GM13977 (cell line): ENCODE results near the gene CHN2.

Source experiments
- DNase-seq: peaks from one replicate; pipeline ENCODE4 v3.0.0; 2012; ENCODE audit warnings: low spot score
- in situ Hi-C: fragments of 300-500 bp; cut with MboI; formaldehyde crosslinking; loops from one replicate; pipeline ENCODE4 v1.12.0; 2022; ENCODE audit warnings: low sequenced_read_pairs, low pct_unique_long_range_greater_than_20kb, mixed read lengths, inconsistent platforms; ENCODE audit not compliant: unreplicated experiment
- TF ChIP-seq, protein P1 (sequence below): IDR thresholded peaks from 2 replicates; pipeline ENCODE4 v1.5.1; 2012; ENCODE audit warnings: mild to moderate bottlenecking, control low read depth; ENCODE audit not compliant: insufficient read depth; ENCODE audit errors: extremely low read depth, missing control alignments

CHN2 gene

GRCh38 chr7:29179115-29179514 is 15.5 kb upstream of the CHN2 start:
- in situ Hi-C loops: no loop called here
- no peak for DNase-seq
- TF ChIP-seq, protein P1, sequence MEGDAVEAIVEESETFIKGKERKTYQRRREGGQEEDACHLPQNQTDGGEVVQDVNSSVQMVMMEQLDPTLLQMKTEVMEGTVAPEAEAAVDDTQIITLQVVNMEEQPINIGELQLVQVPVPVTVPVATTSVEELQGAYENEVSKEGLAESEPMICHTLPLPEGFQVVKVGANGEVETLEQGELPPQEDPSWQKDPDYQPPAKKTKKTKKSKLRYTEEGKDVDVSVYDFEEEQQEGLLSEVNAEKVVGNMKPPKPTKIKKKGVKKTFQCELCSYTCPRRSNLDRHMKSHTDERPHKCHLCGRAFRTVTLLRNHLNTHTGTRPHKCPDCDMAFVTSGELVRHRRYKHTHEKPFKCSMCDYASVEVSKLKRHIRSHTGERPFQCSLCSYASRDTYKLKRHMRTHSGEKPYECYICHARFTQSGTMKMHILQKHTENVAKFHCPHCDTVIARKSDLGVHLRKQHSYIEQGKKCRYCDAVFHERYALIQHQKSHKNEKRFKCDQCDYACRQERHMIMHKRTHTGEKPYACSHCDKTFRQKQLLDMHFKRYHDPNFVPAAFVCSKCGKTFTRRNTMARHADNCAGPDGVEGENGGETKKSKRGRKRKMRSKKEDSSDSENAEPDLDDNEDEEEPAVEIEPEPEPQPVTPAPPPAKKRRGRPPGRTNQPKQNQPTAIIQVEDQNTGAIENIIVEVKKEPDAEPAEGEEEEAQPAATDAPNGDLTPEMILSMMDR: no peak

DNA sequence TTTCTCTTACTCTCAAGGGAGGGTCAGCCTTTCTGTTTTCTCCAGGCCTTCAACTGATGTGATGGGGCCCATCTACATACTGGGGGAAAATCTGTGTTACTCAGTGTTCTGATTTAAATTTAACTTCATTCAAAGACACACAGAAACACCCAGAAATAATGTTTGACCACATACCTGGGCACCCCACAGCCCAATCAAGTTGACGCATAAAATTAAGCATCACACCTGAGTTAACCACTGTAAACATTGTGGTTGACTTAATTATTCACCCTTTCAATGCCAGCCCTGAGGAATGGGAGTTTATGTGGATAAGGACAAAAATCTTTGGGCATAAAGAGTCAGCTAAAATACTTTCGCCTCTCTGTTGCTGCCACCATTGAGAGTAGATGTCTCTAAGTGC is 10.0 kb upstream of the CHN2 start:
- DNase-seq: no peak
- TF ChIP-seq, protein P1: no peak
- in situ Hi-C loops: no loop called here

DNA sequence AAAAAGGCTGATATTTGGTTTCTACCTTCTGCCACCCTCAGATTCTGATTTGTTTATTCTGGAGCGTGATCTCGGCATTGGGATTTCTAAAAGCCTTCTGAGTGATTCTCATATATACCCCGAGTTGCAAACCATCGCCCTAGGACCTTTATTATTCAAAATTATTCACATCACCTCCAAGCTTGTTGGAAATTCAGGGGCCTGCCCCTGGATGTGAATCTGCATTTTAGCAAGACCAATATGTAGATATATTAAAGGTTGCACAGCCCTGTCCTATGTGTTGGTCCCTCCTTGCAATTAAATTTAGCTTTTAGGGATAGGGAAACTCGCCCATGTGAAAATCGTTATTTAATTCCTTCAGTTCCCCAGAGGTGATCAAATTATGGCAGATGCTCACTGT is 9.0 kb upstream of the CHN2 start:
- DNase-seq: no peak
- TF ChIP-seq, protein P1: no peak
- in situ Hi-C loops: no loop called here

DNA sequence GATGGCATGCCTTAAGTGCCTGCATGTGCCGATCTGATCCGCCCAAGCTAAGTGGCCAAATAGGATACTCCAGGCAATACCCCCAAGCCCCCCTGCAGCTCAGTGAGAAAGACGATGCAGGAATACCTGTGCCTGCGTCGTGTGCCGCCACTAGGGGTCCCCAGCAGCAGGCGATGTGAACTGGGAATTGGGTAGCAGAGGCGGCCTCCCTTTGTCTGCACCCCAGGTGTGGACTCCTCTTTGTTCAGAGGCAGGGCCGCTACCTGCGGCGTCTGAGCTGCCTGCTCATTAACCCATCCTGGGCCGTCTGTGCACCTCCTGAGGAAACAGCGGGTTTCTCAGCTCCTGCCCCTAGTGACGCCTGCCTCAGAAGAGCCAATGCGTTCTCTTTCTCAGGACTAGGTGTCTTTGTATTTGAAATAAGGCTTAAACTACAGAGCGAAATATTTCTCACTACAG is 4.8 kb upstream of the CHN2 start:
- TF ChIP-seq, protein P1: peak; percentile 84
- in situ Hi-C loops: no loop called here
- DNase-seq: peak; percentile 67

GRCh38 chr7:29190349-29191045 is 4.1 kb upstream of the CHN2 start:
- DNase-seq: no peak
- TF ChIP-seq, protein P1: no peak
- in situ Hi-C loops: no loop called here

- TF ChIP-seq, protein P1: no peak
- in situ Hi-C loops: no loop called here
- DNase-seq: no peak
Measured at GRCh38 chr7:29192323-29192722, 2.3 kb upstream of the CHN2 start.
